Measurements from ENCODE around the gene NELFB.

Gene NELFB

DNA sequence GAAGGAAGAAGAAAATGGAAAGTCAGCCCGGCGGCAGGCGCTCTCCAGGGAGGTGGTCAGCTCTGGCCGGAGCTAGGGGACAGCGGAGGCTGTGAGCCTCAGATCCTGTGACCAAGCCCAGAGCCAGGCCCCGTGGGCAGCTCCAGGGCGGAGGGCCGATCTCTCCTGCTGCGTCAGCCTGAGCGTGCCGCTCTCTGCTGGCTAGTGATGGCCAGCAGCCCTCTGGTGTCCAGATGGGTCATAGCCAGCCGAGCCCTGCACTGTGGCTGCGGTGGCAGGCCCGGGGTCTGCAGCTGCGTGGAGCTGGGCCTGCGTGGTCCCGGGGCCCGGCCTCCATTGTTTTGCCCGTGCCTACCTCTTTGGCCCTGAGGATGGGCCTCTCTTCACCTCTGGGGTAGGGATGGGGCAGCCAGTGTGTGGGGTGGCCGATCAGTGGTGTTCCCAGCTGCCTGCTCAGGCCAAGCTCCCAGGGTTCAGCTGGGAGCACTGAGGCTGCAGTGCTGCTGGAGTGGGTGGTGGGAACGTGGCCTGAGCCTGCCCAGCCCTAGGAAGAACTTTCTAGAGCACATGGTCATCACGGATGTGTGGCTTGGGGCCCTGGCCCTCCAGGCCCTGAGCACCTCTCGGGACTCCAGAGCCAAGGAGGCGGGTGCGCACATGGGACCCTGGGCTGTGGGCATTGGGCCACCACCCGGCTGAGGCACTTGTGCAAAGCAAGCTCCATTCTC, 64.0 kb downstream of the NELFB start:
- DNase-seq: no peak

DNA sequence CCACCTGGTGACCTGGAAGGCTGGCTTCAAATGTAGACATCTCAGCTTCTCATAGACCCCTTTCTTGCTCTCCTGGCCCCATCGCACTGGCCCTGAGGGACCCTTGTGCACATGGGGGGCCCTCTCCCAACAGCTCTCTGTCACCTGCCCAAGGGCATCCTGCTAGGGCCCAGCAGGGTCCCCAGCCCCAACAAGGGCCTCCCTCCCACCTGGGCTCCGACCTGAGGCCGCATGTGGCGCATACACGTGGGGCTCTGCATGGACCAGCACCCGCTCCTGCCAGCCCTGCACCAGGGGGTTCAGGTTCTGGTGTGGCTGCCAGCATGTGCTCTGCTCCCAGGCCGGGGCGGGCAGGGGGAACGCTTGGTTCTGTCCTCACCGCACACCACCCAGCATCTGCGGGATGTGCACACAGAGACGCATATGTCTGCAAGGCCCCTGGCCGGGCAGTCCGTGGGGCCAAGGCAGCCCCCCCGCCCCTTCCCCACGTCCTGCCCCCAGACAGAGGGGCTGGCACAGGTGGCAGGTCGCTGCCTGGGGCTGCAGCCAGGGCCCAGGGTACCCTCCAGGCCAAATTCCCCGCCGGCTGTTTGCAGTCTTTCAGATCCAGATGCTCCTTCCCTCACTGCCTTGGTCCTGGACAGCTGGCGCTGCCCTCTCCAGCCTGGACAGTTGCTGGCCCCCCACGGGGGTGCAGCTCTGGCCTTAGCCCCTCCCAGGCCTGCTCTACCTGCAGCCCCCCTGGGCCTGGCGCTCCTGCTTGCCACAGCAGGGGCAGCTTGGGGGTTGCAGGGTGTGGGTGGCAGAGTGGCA, 64.8 kb downstream of the NELFB start:
- DNase-seq: no peak

GRCh38 chr9:137320555-137321384, 65.6 kb downstream of the NELFB start:
- DNase-seq: no peak

- no peak for DNase-seq
Observed at GRCh38 chr9:137321726-137322361, 66.7 kb downstream of the NELFB start.

Measured in DMS53 (cell line).